ENCODE data around the gene ZNF862. TPM values are rescaled to one million over a fixed set of nuclear protein-coding genes. Genes with fewer than 3 reads are reported as not detected.
A peak's percentile ranks its signal among the peaks of the same experiment; 100 is the strongest.

The ZNF862 gene
- polyA plus RNA-seq, 3 donors = 19.9 to 24.6 (median 19.9) TPM

GRCh38 chr7:149856583-149856982 is 18.4 kb downstream of the ZNF862 start:
- DNase-seq (ENCODE audit: extremely low read depth in 1 of 11, low read depth in 9 of 11, low spot score in 4 of 11) = no peak

- DNase-seq (ENCODE audit: extremely low read depth in 1 of 11, low read depth in 9 of 11, low spot score in 4 of 11) = no peak
Observed at GRCh38 chr7:149859369-149859768, 21.2 kb downstream of the ZNF862 start.

GRCh38 chr7:149859876-149860275 is 21.7 kb downstream of the ZNF862 start:
- DNase-seq (ENCODE audit: extremely low read depth in 1 of 11, low read depth in 9 of 11, low spot score in 4 of 11) = no peak

- DNase-seq (ENCODE audit: extremely low read depth in 1 of 11, low read depth in 9 of 11, low spot score in 4 of 11) = no peak
Observed at GRCh38 chr7:149860821-149861727, 22.9 kb downstream of the ZNF862 start.

GRCh38 chr7:149861728-149862045 is 23.5 kb downstream of the ZNF862 start:
- DNase-seq (ENCODE audit: extremely low read depth in 1 of 11, low read depth in 9 of 11, low spot score in 4 of 11) = no peak

- DNase-seq (ENCODE audit: extremely low read depth in 1 of 11, low read depth in 9 of 11, low spot score in 4 of 11) = no peak
Observed at GRCh38 chr7:149862156-149862555, 24.0 kb downstream of the ZNF862 start.

- no peak for DNase-seq (ENCODE audit: extremely low read depth in 1 of 11, low read depth in 9 of 11, low spot score in 4 of 11)
Observed at GRCh38 chr7:149863500-149863899, 25.3 kb downstream of the ZNF862 start.

GRCh38 chr7:149864023-149864422 is 25.8 kb downstream of the ZNF862 start:
- DNase-seq (ENCODE audit: extremely low read depth in 1 of 11, low read depth in 9 of 11, low spot score in 4 of 11) = no peak

GRCh38 chr7:149864751-149865150 is 26.6 kb downstream of the ZNF862 start:
- no peak for DNase-seq (ENCODE audit: extremely low read depth in 1 of 11, low read depth in 9 of 11, low spot score in 4 of 11)

GRCh38 chr7:149865437-149865836 is 27.3 kb downstream of the ZNF862 start:
- no peak for DNase-seq (ENCODE audit: extremely low read depth in 1 of 11, low read depth in 9 of 11, low spot score in 4 of 11)

GRCh38 chr7:149866139-149866778 is 28.1 kb downstream of the ZNF862 start:
- DNase-seq (ENCODE audit: extremely low read depth in 1 of 11, low read depth in 9 of 11, low spot score in 4 of 11) = no peak

- peak in 3 of 11 donors; percentile 20 to 23 (median 20) for DNase-seq (ENCODE audit: extremely low read depth in 1 of 11, low read depth in 9 of 11, low spot score in 4 of 11)
Observed at GRCh38 chr7:149866779-149867447, 28.7 kb downstream of the ZNF862 start.

- no peak for DNase-seq (ENCODE audit: extremely low read depth in 1 of 11, low read depth in 9 of 11, low spot score in 4 of 11)
Observed at GRCh38 chr7:149867762-149868622, 29.8 kb downstream of the ZNF862 start.

GRCh38 chr7:149868623-149869290 is 30.6 kb downstream of the ZNF862 start:
- DNase-seq (ENCODE audit: extremely low read depth in 1 of 11, low read depth in 9 of 11, low spot score in 4 of 11) = no peak

- DNase-seq (ENCODE audit: extremely low read depth in 1 of 11, low read depth in 9 of 11, low spot score in 4 of 11) = no peak
Observed at GRCh38 chr7:149869291-149869650, 31.1 kb downstream of the ZNF862 start.

- DNase-seq (ENCODE audit: extremely low read depth in 1 of 11, low read depth in 9 of 11, low spot score in 4 of 11) = no peak
Observed at GRCh38 chr7:149869867-149870266, 31.7 kb downstream of the ZNF862 start.

GRCh38 chr7:149870274-149870673 is 32.1 kb downstream of the ZNF862 start:
- no peak for DNase-seq (ENCODE audit: extremely low read depth in 1 of 11, low read depth in 9 of 11, low spot score in 4 of 11)

- DNase-seq (ENCODE audit: extremely low read depth in 1 of 11, low read depth in 9 of 11, low spot score in 4 of 11) = no peak
Observed at GRCh38 chr7:149870701-149871483, 32.7 kb downstream of the ZNF862 start.

Data from renal cortex interstitium (tissue), 11 donors.